NOMO-1 treated with DMSO at 0.1 percent for 48 hours (cell line): ENCODE results near the gene CYP1B1.
"Not testable (repeated sequence)": the region's sequence is repeated elsewhere in the genome, so short reads cannot be mapped to it uniquely, and the experiment has no call there.

ENCODE experiments used
- DNase-seq: peaks from one replicate; lab custom pipeline; 2025; ENCODE audit not compliant: unreplicated experiment; lab: John Stamatoyannopoulos, UW

Gene CYP1B1

DNA sequence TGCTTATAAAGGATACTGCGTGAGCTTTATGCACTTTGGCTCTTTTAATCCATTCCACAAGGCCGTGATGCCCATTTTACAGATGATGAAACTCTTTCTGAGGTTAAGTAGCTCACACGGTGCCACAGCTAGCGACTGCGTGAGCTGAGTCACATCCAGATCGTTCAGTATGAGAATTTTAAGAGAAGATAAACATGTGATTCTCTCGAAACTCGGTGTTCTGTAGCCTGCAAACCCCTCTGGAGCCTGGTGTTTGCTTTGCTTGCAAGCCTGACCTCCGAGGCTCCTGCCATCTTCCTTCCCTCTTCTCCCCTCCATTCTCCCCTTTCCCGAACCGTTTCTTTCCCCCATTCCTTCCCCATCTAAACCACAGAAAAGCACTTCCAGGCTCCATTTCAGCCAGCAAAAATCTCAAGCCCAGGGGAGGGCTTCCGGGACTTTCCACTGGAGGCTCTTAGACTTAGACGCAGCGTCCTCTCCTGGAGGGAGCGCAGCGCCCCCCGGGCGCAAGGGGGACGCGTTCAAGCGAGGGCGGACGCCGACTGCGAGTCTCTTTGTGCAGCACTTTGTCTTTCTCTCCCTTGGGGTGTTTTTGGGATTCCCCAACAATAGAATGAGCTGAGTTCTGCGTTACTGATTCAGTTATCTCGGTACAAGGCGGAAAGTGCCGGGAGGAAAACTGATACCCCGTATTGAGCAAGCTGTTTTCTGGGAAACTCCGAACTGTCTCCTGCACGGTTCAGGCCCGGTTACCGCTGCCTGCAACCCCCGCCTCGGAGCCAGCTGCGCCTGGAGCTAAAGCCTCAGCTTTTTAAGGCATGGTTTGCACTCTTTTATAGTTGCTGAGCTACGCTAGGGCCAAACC is 38.0 kb downstream of the CYP1B1 start:
- DNase-seq: no peak

DNA sequence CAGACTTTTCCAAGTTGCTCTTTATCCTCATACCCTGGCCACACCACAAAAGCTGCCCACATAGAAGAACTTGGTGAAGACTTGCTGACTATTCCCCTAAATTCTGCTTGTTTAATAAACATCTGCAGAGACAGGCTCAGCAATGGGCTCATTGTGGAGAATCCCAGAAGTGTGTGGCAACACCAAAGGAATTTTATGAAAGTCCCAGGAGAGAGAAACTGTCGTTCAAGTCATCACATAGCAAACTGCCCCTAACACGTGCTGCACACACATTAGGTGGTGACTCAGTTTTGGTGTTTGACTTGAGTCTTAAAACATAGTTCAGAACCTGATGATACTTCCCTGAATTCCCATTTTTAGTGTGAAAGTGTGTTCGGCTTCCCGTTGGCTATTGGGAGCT is 38.6 kb downstream of the CYP1B1 start:
- no peak for DNase-seq

DNA sequence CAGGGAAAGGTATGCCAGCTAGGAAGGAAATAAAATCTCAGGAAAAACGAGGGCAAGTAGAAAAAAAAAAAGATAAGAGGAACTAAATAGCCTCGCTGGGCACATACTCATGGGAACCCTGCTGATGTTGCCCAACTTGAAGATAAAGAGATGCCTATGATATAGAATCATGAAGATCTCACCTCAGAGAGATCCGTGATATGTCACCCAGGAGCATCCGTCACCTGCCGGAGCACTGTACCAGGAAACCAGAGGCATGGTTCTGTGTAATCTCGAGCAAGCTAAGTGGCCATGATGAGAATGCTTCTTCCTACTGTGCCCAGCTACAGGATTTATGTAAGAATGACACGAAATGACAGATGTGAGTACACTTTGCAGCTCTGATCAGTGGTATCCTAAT is 40.0 kb downstream of the CYP1B1 start:
- no peak for DNase-seq

DNA sequence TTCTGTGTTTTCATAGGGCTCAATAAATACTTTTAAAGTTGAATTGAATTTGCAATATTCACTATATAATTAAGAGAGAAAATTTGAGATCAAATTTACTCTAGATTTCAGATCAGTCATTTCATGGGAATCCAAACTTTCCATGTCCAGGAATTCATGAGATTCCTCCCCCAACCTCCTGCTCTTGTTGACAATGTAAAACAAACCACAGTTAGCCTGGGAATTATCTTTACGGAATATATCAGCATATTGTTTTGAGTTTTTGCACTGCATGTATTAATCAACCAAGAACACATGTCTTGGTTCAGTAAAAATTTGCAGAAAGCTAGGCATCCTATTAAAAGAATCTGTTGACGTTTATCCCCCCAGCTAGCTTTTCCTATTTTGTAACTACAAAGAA is 42.3 kb downstream of the CYP1B1 start:
- no peak for DNase-seq

DNA sequence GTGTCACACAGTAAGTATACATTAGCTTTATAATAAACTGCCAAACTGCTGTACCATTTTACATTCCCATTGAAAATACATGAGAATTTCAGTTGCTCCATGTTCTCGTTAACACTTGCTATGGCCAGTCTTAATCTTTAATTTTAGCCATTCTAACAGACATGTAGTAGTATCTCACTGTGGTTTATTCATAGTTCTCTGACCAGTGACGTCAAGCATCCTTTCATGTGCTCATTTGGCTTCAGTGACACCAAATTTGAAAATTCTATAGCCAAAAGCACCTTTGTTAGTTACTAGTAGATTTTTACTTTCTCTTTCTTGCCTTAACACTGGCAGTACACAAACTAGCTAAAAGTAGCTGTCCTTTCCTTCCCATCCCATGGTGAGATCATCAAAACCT is 43.0 kb downstream of the CYP1B1 start:
- DNase-seq: no peak

DNA sequence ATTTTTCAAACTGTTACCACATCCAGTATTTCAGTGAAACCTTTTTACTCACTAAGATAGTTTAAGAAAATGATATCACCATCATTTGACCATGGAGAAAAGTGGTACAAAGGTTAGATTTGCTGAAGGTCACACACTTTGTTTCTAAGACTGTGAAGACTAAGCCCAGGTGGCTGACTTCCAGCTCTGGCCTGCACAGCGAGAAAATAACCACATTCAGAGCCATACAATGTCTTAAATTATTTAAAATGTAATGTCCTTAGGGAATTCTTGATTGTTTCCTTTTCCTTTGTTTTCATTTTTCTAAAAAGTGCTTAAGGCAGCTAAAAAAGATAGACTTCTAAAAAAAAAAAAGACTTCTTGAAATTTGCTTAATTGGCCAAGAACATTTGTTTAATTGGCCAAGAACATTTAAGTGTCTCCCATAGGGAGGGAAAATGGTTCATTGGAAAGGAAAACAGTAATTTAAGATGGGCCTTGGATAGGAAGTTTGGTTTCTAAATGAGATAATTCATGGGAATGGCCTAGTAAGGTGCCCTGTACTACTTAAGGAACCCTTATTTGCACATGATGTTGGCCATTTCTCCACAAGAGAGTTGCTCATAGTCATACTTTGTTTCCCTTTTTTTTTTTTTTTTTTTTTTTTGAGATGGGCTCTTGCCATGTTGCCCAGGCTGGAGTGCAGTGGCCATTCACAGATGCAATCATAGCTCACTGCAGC is 45.2 kb downstream of the CYP1B1 start:
- DNase-seq: no peak

DNA sequence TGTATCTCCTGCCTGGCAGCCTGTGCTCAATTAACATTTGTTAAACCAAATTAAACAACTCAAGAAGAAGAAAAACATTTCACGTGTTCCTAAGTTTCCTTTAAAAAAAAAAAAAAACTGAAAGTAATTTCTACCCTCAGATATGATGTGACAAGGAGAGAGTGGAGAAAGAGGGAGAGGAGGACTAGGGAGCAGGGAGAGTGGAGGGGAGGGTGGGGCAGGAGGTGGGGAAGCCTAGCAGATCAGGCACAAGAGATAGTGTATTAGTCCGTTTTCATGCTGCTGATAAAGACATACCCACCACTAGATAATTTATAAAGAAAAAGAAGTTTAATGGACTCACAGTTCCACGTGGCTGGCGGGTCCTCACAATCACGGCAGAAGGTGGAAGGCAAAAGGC is 46.4 kb downstream of the CYP1B1 start:
- no peak for DNase-seq

DNA sequence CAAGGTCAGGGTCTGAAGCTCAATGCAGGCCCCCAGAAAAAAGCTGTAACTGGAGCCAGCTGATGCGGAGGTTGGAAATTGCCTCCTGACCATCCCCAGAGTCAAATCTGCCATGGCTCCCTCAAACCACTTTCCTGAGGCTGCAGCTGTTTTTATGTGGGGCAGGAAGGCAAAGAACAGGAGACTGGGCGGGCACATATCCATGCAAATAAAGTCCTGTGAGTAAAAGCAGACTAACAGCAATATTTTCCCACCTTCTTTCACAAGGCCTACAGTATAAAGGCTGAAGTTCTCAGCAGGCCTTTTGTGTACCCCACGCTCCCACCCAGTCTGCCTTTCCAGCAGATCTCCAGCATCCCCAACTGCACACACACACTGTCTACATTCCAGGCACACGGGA is 47.1 kb downstream of the CYP1B1 start:
- DNase-seq: no peak

DNA sequence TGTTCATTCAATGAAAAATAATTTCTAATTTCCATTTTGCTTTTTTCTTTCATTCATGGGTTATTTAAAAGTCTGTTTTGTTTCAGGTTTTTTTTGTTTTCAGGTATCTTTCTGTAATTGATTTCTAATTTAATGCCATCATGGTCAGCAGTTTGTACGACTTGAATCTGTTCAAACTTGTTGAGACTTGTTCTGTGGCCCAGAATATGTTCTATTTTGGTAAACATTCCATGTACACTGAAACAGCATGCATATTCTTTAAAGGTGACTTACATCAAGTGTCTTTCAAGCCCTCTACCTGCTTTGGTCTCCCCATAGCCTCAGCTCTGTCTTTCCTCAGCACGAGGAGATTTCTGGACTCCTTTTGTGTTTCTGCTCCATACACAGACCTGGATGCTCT is 49.1 kb downstream of the CYP1B1 start:
- no peak for DNase-seq

DNA sequence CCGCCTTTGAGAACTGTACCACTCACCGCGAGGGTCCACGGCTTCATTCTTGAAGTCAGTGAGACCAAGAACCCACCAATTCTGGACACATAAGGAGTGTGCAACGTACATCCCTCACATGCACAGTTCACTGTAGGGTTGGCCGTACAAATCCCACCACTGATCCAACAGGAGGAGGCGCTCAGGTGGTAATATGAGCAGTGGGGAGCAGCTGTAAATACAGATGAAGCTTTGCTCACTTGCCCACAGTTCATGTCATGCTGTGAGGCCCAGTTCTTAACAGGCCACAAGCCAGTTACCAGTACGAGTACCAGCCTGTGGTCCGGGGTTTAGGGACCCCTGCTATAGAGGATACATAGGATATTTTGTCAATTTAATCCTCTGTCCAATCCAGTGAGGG is 54.4 kb downstream of the CYP1B1 start:
- DNase-seq: no peak

DNA sequence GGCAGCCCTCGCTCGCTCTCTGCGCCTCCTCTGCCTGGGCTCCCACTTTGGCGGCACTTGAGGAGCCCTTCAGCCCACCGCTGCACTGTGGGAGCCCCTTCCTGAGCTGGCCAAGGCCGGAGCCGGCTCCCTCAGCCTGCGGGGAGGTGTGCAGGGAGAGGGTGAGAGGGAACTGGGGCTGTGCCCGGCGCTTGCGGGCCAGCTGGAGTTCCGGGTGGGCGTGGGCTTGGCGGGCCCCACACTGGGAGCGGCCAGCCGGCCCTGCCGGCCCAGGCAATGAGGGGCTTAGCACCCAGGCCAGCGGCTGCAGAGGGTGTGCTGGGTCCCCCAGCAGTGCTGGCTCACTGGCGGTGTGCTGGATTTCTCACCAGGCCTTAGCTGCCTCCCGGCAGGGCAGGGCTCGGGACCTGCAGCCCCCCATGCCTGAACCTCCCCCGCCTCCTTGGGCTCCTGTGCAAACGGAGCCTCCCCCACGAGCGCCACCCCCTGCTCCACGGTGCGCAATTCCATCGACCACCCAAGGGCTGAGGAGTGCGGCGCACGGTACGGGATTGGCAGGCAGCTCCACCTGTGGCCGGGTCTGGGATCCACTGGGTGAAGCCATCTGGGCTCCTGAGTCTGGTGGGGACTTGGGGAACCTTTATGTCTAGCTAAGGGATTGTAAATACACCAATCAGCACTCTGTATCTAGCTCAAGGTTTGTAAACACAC is 55.4 kb downstream of the CYP1B1 start:
- DNase-seq: not testable (repeated sequence)

DNA sequence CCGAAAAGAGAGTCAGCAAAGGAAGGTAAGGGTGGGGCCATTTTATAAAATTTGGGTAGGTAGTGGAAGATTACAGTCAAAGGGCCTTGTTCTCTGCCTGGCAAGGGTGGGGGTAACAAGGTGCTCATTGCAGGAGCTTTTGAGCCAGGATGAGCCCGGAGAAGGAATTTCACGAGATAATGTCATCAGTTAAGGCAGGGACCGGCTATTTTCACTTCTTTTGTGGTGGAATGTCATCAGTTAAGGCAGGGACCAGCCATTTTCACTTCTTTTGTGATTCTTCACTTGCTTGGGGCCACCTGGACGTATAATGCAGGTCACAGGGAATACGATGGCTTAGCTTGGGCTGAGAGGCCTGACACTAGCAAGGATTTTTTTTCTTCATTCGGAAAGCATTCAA is 58.1 kb downstream of the CYP1B1 start:
- DNase-seq: no peak
